T-helper 2 cell (primary cell): Measurements from ENCODE around the gene FUT8.
"Not testable (repeated sequence)": the region's sequence is repeated elsewhere in the genome, so short reads cannot be mapped to it uniquely, and the experiment has no call there.

Experiments
- DNase-seq, 5 experiments: peaks; one replicate each; pipeline versions ENCODE4 v3.0.0 to v3.0.0-alpha.2; 2012 to 2022

FUT8 gene

DNA sequence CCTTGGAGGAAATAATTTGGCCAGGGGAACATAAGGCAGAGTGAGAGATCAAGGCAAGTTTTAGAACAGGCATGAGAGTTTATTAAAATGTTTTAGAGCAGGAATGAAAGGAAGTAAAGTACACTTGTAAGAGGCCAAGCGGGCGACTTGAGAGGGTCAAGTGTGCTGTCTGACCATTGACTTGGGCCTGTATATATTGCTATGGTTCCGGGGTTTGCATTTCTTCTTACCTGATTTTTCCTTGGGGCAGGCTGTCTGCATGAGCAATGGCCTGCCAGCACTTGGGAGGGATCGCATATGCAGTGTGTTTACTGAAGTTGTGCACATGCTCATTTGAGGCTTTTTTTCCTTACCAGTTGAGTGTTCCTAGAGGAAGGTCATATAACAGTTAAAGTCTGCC is 214.8 kb downstream of the FUT8 start:
- DNase-seq, result no peak

- DNase-seq, result no peak
Observed at GRCh38 chr14:65628664-65629063, 216.1 kb downstream of the FUT8 start.

- peak in 1 of 5 experiments; percentile 41 for DNase-seq
Observed at GRCh38 chr14:65631040-65631439, 218.5 kb downstream of the FUT8 start.

DNA sequence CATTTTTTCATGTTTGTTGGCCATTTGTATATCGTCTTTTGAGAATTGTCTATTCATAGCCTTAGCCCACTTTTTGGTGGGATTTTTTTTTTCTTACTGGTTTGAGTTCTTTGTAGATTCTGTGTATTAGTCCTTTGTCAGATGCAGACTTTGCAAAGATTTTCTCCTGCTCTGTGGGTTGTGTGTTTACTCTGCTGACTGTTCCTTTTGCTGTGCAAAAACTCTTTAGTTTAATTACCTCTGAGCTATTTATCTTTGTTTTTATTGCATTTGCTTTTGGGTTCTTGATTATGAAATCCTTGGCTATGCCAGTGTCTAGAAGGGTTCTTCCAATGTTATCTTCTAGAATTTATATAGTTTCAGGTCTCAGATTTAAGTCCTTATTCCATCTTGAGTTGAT is 220.0 kb downstream of the FUT8 start:
- no peak for DNase-seq

DNA sequence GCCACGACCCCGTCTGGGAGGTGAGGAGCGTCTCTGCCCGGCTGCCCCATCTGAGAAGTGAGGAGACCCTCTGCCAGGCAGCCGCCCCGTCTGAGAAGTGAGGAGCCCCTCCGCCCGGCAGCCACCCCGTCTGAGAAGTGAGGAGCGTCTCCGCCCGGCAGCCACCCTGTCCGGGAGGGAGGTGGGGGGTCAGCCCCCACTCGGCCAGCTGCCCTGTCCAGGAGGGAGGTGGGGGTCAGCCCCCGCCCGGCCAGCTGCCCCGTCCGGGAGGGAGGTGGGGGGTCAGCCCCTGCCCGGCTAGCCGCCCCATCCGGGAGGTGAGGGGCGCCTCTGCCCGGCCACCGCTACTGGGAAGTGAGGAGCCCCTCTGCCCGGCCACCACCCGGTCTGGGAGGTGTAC is 221.1 kb downstream of the FUT8 start:
- DNase-seq, result not testable (repeated sequence)

DNA sequence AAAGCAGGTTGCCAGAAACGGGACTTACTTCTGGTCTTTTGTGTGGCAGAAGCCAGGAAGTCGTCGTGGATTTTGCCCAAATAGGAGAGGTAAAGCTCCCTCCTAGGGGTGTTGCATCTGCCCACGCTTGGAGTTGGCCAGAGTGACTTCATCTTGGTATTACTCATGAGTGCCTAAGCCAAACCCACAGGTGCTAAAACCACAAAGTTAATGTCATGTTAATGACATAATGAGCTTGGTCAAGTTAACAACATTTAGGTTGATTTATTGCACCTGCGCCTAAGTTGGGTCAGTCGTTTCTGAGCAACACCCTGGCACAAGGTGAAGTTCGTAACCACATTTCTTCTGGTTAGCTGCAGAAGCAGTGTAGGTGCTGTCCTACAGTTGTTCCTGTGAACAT is 225.2 kb downstream of the FUT8 start:
- DNase-seq, result peak in 2 of 5 experiments; percentile 43 to 47

GRCh38 chr14:65639216-65639615 is 226.7 kb downstream of the FUT8 start:
- no peak for DNase-seq

DNA sequence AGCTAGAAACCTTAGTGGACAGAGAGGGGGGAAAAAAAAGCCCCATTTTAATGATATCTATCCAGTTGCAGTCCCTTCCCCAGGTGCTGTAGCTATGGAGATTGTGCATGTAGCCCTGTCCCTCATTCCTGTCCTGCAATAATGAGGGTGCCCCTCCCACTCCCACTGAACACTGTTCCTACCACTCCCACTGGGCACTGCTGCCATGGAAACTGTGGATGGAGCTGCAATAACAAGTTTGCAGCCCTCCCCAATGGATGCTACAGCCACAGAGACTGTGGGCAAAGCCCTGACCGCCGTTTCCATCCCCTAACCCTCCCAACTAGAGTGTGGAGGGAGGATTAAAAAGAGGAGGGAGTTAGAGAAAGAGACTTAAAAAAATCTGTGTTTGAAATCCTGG is 238.3 kb downstream of the FUT8 start:
- no peak for DNase-seq

DNA sequence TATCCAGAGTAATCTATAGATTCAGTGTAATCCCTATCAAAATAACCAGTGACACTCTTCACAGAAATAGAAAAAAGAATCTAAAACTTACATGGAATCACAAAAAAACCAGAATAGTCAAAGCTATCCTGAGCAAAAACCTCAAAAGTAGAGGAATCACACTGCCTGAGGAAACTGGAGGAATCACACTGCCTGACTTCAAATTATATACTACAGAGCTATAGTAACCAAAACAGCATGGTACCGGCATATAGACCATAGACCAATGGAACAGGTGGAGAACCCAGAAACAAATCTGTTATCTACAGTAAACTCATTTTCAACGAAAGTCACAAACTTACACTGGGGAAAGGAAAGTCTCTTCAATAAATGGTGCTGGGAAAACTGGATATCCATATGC is 244.0 kb downstream of the FUT8 start:
- DNase-seq, result no peak

GRCh38 chr14:65658202-65658601 is 245.7 kb downstream of the FUT8 start:
- no peak for DNase-seq

DNA sequence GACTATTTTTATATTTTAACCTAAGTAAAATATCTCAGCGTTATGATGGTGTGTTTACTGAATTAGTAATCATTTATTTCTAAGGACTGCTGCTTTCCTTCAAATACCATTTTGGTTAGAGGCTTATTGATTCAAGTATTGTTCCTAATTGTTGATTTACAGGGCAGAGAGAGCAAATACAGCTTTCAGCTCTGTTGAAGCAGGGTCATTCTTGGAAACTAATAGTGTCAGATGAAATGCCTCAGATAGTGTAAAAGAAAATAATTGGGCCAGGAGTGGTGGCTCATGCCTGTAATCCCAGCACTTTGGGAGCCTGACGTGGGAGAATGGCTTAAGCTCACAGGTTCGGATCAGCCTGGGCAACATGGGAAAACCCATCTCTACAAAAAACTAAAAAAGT is 249.3 kb downstream of the FUT8 start:
- no peak for DNase-seq

- DNase-seq, result no peak
Observed at GRCh38 chr14:65664436-65664835, 251.9 kb downstream of the FUT8 start.

- DNase-seq, result no peak
Observed at GRCh38 chr14:65676361-65677014, 264.0 kb downstream of the FUT8 start.

- DNase-seq, result no peak
Observed at GRCh38 chr14:65685572-65685971, 273.0 kb downstream of the FUT8 start.

- DNase-seq, result no peak
Observed at GRCh38 chr14:65686761-65687160, 274.2 kb downstream of the FUT8 start.

DNA sequence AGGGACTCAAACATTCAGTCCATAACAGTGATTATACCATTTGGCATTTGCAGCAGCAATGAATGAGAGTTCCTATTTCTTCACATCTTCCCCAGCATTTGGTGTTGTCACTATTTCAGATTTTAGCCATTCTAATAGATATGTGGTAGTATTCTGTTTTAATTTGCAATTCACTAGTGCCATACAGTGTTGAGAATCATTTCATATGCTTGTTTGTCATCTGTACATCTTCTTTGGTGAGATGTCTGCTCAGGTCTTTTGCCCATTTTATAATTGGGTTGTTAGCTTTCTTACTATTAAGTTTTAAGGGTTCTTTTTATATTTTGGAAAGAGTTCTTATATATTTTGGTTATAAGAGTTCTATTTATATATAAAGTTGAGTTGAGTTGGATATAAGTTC is 276.5 kb downstream of the FUT8 start:
- DNase-seq, result no peak

DNA sequence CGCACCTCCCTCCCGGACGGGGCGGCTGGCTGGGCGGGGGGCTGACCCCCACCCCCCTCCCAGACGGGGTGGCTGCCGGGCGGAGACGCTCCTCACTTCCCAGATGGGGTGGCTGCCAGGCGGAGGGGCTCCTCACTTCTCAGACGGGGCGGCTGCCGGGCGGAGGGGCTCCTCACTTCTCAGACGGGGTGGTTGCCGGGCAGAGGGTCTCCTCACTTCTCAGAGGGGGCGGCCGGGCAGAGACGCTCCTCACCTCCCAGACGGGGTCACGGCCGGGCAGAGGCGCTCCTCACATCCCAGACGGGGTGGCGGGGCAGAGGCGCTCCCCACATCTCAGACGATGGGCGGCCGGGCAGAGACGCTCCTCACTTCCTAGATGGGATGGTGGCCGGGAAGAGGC is 280.0 kb downstream of the FUT8 start:
- DNase-seq, result not testable (repeated sequence)

DNA sequence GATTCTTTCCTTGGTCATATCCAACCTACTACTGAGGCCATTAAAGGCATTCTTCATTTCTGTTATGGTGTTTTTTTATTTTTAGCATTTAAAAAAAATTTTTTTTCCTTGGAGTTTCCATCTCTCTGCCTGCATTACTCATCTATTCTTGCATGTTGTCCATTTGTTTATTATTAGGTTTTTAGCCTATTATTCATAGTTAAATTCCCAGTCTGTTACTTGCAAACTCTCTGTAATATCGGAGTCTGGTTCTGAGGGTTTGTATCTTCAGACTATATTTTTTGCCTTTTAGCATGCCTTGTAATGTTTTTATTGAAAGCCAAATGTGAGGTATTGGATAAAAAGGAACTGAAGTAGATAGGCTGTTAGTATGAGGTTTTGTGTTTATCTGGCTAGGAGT is 284.3 kb downstream of the FUT8 start:
- DNase-seq, result no peak

GRCh38 chr14:65703521-65703920 is 291.0 kb downstream of the FUT8 start:
- DNase-seq, result no peak

DNA sequence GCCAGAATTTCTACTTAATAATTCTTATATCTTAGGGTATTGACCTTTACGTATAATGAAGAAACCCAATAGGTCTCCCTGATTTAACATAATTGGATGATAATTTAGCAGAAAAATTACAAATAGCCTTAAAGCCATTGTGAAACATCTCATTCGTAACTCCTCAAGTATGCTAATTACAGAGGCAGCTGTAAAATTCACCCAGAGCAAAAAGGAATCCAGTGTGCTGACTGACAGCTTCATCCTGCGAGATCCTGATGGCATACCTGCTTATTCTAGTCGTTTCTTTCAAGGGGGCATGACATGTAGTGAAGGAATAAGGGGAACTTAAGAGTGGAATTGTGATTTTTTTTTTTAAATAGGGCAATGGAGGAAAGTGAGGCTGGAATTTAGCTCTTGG is 291.5 kb downstream of the FUT8 start:
- DNase-seq, result no peak

DNA sequence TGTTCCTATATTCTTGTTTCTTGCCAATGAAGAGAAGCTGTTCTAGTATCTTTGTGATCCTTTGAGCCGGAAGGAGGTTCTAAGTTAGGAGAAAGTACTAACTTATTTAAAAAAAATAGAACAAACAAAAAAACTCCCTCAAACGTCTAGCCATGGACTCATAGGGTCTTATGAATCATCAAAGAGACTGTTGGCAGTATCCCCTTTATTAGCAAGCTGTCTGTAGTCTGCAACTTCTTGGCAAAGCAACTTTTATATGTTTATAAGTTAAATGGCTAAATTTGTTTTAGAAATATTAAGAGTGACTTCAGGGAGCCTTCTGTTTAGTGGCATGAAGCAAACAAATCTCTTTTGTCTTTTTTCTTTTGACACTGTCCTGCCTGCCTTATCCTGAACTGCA is 291.9 kb downstream of the FUT8 start:
- DNase-seq, result peak in 1 of 5 experiments; percentile 9

GRCh38 chr14:65704850-65705249 is 292.3 kb downstream of the FUT8 start:
- DNase-seq, result peak in 2 of 5 experiments; percentile 16 to 91

- peak in 1 of 5 experiments; percentile 8 for DNase-seq
Observed at GRCh38 chr14:65709576-65709975, 297.0 kb downstream of the FUT8 start.

GRCh38 chr14:65716813-65717212 is 304.3 kb downstream of the FUT8 start:
- DNase-seq, result not testable (repeated sequence)

DNA sequence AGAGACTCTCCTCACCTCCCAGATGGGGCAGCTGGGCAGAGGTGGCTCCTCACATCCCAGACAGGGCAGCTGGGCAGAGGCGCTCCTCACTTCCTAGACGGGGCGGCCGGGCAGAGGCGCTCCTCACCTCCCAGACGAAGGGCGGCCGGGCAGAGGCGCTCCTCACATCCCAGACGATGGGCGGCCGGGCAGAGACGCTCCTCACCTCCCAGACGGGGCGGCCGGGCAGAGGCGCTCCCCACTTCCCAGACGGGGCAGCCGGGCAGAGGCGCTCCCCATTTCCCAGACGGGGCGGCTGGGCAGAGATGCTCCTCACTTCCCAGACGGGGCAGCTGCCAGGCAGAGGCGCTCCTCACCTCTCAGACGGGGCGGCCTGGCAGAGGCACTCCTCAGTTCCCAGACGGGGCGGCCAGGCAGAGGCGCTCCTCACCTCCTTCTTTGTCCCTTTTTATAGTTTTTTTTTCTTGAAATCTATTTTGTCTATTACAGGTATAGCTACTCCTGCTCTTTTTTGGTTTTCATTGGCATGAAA is 304.9 kb downstream of the FUT8 start:
- not testable (repeated sequence) for DNase-seq
